A673 (cell line): Measurements from ENCODE around the gene AFG1L.

ENCODE experiments used
- EZH2 ChIP-seq: fragments of 200-600 bp; sonication (generic); IDR thresholded peaks from 2 replicates; pipeline ENCODE4 v1.6.1; 2017; ENCODE audit warnings: borderline replicate concordance, low read depth, mild to moderate bottlenecking, mixed read lengths, antibody characterized with exemption, low read length; ENCODE audit not compliant: poor library complexity, severe bottlenecking
- TF ChIP-seq, protein P1 (sequence below): fragments of 300-800, 200-600 bp; sonication (generic); conservative IDR thresholded peaks from 2 replicates; pipeline ENCODE4 v1.5.1; 2017; ENCODE audit warnings: low read depth, mild to moderate bottlenecking, antibody characterized with exemption, low read length, moderate library complexity, mixed read lengths

DNA sequence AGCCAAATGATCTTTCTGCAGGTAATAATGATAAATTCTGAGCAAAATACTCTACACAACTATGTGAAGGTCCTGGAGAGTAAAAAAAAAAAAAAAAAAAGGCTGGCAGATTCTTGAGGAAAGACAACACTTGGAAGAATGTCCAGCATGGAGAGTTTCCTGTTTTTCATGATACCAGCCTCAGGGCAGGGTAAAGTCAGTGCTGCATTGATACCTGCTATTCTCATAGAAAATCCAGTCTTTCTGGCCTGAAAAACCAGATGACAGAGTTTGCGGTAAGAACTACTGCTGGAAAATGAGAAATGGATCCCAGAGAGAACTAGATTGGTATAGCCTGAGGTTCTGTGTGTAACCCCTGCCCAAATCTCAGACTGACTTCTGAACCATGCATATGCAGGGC lies 89.1 kb downstream of the AFG1L start:
- TF ChIP-seq, protein P1, sequence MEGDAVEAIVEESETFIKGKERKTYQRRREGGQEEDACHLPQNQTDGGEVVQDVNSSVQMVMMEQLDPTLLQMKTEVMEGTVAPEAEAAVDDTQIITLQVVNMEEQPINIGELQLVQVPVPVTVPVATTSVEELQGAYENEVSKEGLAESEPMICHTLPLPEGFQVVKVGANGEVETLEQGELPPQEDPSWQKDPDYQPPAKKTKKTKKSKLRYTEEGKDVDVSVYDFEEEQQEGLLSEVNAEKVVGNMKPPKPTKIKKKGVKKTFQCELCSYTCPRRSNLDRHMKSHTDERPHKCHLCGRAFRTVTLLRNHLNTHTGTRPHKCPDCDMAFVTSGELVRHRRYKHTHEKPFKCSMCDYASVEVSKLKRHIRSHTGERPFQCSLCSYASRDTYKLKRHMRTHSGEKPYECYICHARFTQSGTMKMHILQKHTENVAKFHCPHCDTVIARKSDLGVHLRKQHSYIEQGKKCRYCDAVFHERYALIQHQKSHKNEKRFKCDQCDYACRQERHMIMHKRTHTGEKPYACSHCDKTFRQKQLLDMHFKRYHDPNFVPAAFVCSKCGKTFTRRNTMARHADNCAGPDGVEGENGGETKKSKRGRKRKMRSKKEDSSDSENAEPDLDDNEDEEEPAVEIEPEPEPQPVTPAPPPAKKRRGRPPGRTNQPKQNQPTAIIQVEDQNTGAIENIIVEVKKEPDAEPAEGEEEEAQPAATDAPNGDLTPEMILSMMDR: no peak
- no peak for TF ChIP-seq EZH2
